WTC11 (cell line): Measurements from ENCODE around the gene FHOD3. TPM values are rescaled to one million over a fixed set of nuclear protein-coding genes. Genes with fewer than 3 reads are reported as not detected.

Source experiments
- ATAC-seq: fragments of 200-7000 bp; cut with Tn5 transposase; 2 replicates; pipeline ENCODE4 v1.10.0; 2021; ENCODE audit warnings: mild to moderate bottlenecking, moderate library complexity
- CTCF ChIA-PET: fragments of 300-600 bp; sonication (Branson Sonifier 250); formaldehyde crosslinking; loops from one replicate; lab custom pipeline; 2021; ENCODE audit warnings: antibody characterized with exemption; lab: Charles Lee
- POLR2A ChIA-PET: fragments of 350-600 bp; sonication (Branson Sonifier 250); formaldehyde crosslinking; loops from one replicate; lab custom pipeline; 2021; ENCODE audit warnings: antibody characterized with exemption; lab: Charles Lee
- DNase-seq: peaks from one replicate; pipeline ENCODE4 v3.0.0; 2021; ENCODE audit warnings: low spot score
- H3K27ac Mint-ChIP-seq: 2 replicates; pipeline ENCODE4 v1.8.0; 2021; ENCODE audit warnings: mixed read lengths
- H3K27me3 Mint-ChIP-seq: 2 replicates; pipeline ENCODE4 v1.8.0; 2021; ENCODE audit warnings: low read depth, mild to moderate bottlenecking, moderate library complexity, mixed read lengths
- H3K36me3 Mint-ChIP-seq: 2 replicates; pipeline ENCODE4 v1.8.0; 2021; ENCODE audit warnings: mixed read lengths
- H3K4me1 Mint-ChIP-seq: 2 replicates; pipeline ENCODE4 v1.8.0; 2022; ENCODE audit warnings: mixed read lengths
- H3K4me3 Mint-ChIP-seq: 2 replicates; pipeline ENCODE4 v1.8.0; 2021; ENCODE audit warnings: mild to moderate bottlenecking, moderate library complexity, mixed read lengths
- H3K9me3 Mint-ChIP-seq: 2 replicates; pipeline ENCODE4 v1.8.0; 2021; ENCODE audit warnings: mixed read lengths
- CBFB ChIP-seq: sonication (generic); formaldehyde crosslinking; IDR thresholded peaks from 2 replicates; pipeline ENCODE4 v1.8.1; 2022; ENCODE audit warnings: mild to moderate bottlenecking, low read depth, missing genetic modification reagents
- MXD4 ChIP-seq: fragments of 250-450 bp; sonication (Bioruptor Pico); IDR thresholded peaks from 2 replicates; pipeline ENCODE4 v1.8.0; 2021; ENCODE audit warnings: mild to moderate bottlenecking, moderate library complexity, borderline replicate concordance
- NFATC4 ChIP-seq: fragments of 250-450 bp; sonication (Bioruptor Pico); IDR thresholded peaks from 2 replicates; pipeline ENCODE4 v1.9.0; 2021; ENCODE audit warnings: mild to moderate bottlenecking
- SMAD3 ChIP-seq: sonication (generic); formaldehyde crosslinking; IDR thresholded peaks from 2 replicates; pipeline ENCODE4 v1.8.0; 2022; ENCODE audit warnings: missing genetic modification reagents, mild to moderate bottlenecking, borderline replicate concordance
- ZNF317 ChIP-seq: sonication (generic); formaldehyde crosslinking; IDR thresholded peaks from 2 replicates; pipeline ENCODE4 v1.8.1; 2023; ENCODE audit warnings: low read depth, mild to moderate bottlenecking, moderate library complexity, missing genetic modification reagents, borderline replicate concordance
- total RNA-seq: library from RNA; stranded (reverse); gene quantifications from 3 replicates; pipeline ENCODE4 v1.2.3, GENCODE V29; 2021
- TF ChIP-seq, protein P1 (sequence below): sonication (generic); formaldehyde crosslinking; IDR thresholded peaks from 2 replicates; pipeline ENCODE4 v1.8.0; 2023; ENCODE audit warnings: missing genetic modification reagents
- TF ChIP-seq, protein P2 (sequence below): fragments of 250-450 bp; sonication (Bioruptor Pico); IDR thresholded peaks from 2 replicates; pipeline ENCODE4 v1.9.0; 2021; ENCODE audit warnings: mild to moderate bottlenecking, borderline replicate concordance
- TF ChIP-seq, protein P3 (sequence below): sonication (generic); formaldehyde crosslinking; IDR thresholded peaks from 2 replicates; pipeline ENCODE4 v1.8.0; 2023; ENCODE audit warnings: mild to moderate bottlenecking, missing genetic modification reagents
- TF ChIP-seq, protein P4 (sequence below): fragments of 250-450 bp; sonication (Bioruptor Pico); conservative IDR thresholded peaks from 2 replicates; pipeline ENCODE4 v1.9.0; 2021; ENCODE audit warnings: mild to moderate bottlenecking
- TF ChIP-seq, protein P5 (sequence below): sonication (generic); formaldehyde crosslinking; IDR thresholded peaks from 2 replicates; pipeline ENCODE4 v1.8.1; 2023; ENCODE audit warnings: mild to moderate bottlenecking, moderate library complexity, missing genetic modification reagents
- TF ChIP-seq, protein P6 (sequence below): fragments of 250-450 bp; sonication (Bioruptor Pico); IDR thresholded peaks from 2 replicates; pipeline ENCODE4 v1.9.0; 2021; ENCODE audit warnings: mild to moderate bottlenecking
- TF ChIP-seq, protein P7 (sequence below): sonication (generic); formaldehyde crosslinking; IDR thresholded peaks from 2 replicates; pipeline ENCODE4 v1.8.0; 2022; ENCODE audit warnings: mild to moderate bottlenecking, missing genetic modification reagents
- TF ChIP-seq, protein P8 (sequence below): sonication (generic); formaldehyde crosslinking; IDR thresholded peaks from 2 replicates; pipeline ENCODE4 v1.8.1; 2022; ENCODE audit warnings: low read depth, mild to moderate bottlenecking, moderate library complexity, missing genetic modification reagents, borderline replicate concordance

Gene FHOD3
- total RNA-seq, 1 experiment from 2014 or later = 3.8 TPM

DNA sequence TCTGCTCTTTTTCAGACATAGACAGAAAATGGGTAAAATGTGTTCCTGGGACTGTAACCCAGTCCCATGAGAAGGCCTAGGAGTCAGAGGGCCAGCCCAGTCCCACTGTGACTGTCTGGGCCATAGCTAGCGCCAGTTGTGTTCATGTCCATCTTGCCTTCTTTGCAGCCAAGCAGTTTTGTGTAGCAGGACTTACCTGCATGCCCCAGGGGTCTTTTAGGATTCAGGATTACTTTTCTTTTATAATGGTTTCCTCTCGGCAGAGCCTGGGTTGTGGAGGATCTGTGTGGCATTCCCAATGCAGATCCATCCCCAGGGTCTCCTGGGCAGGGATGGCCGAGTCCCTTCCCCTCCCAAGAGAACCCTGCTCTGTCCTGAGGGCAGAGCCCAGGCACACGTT lies 90.8 kb downstream of the FHOD3 start:
- peak; percentile 30; the same call in 1 of the 2 replicates for ATAC-seq
- CTCF ChIA-PET = no interaction called here
- H3K4me3 Mint-ChIP-seq = no peak overlapping the region
- no peak for DNase-seq
- POLR2A ChIA-PET = no interaction called here
- H3K36me3 Mint-ChIP-seq = no peaks in the 10 kb centered on the region
- TF ChIP-seq, protein P1, sequence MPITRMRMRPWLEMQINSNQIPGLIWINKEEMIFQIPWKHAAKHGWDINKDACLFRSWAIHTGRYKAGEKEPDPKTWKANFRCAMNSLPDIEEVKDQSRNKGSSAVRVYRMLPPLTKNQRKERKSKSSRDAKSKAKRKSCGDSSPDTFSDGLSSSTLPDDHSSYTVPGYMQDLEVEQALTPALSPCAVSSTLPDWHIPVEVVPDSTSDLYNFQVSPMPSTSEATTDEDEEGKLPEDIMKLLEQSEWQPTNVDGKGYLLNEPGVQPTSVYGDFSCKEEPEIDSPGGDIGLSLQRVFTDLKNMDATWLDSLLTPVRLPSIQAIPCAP (CRISPR knock-in tag) = no peak
- TF ChIP-seq ZNF317 (CRISPR knock-in tag) = peak; percentile 77
- TF ChIP-seq MXD4 (CRISPR knock-in tag) = no peak
- no peak for TF ChIP-seq SMAD3
- H3K27ac Mint-ChIP-seq = no peak overlapping the region
- H3K9me3 Mint-ChIP-seq = no peaks in the 10 kb centered on the region
- H3K4me1 Mint-ChIP-seq = peaks cover 7% of the 10 kb centered on the region
- no peaks in the 10 kb centered on the region for H3K27me3 Mint-ChIP-seq

DNA sequence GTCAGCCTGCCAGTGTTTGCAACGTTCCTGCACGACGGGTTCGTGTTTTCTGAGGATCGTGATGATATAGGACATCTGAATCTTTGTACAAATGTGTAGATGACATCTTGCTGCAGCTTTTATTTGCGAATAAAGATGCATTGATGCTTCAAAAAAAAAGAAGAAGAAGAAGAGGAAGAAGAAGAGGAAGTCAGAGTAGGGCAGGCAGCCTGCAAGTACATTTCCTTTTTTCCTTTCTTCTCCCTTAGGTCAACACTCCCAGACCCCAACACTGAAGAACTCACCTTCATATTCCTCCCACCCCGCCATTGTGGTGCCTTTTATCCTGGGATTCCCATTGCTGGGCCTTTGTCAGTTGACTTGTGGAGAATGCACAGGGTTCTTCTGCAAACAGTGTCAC lies 91.5 kb downstream of the FHOD3 start:
- DNase-seq (no peak), ATAC-seq (no peak)
- no peak overlapping the region for H3K4me3 Mint-ChIP-seq
- H3K27ac Mint-ChIP-seq = no peak overlapping the region
- POLR2A ChIA-PET = no interaction called here
- TF ChIP-seq SMAD3 (no peak), CBFB (CRISPR knock-in tag) (no peak), NFATC4 (CRISPR knock-in tag) (no peak)
- TF ChIP-seq, protein P2, sequence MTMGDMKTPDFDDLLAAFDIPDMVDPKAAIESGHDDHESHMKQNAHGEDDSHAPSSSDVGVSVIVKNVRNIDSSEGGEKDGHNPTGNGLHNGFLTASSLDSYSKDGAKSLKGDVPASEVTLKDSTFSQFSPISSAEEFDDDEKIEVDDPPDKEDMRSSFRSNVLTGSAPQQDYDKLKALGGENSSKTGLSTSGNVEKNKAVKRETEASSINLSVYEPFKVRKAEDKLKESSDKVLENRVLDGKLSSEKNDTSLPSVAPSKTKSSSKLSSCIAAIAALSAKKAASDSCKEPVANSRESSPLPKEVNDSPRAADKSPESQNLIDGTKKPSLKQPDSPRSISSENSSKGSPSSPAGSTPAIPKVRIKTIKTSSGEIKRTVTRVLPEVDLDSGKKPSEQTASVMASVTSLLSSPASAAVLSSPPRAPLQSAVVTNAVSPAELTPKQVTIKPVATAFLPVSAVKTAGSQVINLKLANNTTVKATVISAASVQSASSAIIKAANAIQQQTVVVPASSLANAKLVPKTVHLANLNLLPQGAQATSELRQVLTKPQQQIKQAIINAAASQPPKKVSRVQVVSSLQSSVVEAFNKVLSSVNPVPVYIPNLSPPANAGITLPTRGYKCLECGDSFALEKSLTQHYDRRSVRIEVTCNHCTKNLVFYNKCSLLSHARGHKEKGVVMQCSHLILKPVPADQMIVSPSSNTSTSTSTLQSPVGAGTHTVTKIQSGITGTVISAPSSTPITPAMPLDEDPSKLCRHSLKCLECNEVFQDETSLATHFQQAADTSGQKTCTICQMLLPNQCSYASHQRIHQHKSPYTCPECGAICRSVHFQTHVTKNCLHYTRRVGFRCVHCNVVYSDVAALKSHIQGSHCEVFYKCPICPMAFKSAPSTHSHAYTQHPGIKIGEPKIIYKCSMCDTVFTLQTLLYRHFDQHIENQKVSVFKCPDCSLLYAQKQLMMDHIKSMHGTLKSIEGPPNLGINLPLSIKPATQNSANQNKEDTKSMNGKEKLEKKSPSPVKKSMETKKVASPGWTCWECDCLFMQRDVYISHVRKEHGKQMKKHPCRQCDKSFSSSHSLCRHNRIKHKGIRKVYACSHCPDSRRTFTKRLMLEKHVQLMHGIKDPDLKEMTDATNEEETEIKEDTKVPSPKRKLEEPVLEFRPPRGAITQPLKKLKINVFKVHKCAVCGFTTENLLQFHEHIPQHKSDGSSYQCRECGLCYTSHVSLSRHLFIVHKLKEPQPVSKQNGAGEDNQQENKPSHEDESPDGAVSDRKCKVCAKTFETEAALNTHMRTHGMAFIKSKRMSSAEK (CRISPR knock-in tag) = no peak
- TF ChIP-seq, protein P3, sequence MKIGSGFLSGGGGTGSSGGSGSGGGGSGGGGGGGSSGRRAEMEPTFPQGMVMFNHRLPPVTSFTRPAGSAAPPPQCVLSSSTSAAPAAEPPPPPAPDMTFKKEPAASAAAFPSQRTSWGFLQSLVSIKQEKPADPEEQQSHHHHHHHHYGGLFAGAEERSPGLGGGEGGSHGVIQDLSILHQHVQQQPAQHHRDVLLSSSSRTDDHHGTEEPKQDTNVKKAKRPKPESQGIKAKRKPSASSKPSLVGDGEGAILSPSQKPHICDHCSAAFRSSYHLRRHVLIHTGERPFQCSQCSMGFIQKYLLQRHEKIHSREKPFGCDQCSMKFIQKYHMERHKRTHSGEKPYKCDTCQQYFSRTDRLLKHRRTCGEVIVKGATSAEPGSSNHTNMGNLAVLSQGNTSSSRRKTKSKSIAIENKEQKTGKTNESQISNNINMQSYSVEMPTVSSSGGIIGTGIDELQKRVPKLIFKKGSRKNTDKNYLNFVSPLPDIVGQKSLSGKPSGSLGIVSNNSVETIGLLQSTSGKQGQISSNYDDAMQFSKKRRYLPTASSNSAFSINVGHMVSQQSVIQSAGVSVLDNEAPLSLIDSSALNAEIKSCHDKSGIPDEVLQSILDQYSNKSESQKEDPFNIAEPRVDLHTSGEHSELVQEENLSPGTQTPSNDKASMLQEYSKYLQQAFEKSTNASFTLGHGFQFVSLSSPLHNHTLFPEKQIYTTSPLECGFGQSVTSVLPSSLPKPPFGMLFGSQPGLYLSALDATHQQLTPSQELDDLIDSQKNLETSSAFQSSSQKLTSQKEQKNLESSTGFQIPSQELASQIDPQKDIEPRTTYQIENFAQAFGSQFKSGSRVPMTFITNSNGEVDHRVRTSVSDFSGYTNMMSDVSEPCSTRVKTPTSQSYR (CRISPR knock-in tag) = no peak
- TF ChIP-seq, protein P4, sequence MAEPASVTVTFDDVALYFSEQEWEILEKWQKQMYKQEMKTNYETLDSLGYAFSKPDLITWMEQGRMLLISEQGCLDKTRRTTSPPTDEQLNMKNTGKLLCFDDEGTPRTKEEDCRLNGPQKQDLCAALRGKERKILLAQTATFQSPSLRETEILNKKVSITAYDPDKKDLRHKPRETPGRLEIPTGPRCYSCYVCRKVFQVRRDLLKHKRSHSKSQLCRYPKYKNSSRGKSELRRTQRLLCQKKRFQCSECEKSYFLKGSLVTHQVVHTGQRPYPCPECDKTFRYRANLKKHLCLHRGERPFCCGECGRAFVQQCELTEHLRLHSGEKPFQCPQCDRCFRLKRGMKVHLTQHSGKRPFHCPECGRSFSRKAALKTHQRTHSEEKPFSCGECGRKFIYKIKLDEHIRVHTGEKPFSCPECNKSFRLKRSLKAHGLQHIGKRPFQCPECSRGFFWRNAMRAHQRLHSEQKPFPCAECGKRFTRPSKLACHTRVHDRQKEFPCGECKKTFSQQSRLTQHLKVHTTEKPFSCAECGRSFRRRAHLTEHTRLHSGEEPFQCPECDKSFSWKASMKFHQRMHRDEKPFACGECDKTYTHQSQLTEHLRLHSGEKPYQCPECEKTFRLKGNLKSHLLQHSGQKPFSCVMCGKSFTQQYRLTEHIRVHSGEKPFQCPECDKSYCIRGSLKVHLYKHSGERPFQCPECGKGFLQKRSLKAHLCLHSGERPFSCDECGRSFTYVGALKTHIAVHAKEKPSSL (CRISPR knock-in tag) = no peak
- TF ChIP-seq, protein P5, sequence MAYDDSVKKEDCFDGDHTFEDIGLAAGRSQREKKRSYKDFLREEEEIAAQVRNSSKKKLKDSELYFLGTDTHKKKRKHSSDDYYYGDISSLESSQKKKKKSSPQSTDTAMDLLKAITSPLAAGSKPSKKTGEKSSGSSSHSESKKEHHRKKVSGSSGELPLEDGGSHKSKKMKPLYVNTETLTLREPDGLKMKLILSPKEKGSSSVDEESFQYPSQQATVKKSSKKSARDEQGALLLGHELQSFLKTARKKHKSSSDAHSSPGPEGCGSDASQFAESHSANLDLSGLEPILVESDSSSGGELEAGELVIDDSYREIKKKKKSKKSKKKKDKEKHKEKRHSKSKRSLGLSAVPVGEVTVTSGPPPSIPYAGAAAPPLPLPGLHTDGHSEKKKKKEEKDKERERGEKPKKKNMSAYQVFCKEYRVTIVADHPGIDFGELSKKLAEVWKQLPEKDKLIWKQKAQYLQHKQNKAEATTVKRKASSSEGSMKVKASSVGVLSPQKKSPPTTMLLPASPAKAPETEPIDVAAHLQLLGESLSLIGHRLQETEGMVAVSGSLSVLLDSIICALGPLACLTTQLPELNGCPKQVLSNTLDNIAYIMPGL (CRISPR knock-in tag) = no peak
- TF ChIP-seq, protein P6, sequence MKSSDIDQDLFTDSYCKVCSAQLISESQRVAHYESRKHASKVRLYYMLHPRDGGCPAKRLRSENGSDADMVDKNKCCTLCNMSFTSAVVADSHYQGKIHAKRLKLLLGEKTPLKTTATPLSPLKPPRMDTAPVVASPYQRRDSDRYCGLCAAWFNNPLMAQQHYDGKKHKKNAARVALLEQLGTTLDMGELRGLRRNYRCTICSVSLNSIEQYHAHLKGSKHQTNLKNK (CRISPR knock-in tag) = no peak
- TF ChIP-seq, protein P7, sequence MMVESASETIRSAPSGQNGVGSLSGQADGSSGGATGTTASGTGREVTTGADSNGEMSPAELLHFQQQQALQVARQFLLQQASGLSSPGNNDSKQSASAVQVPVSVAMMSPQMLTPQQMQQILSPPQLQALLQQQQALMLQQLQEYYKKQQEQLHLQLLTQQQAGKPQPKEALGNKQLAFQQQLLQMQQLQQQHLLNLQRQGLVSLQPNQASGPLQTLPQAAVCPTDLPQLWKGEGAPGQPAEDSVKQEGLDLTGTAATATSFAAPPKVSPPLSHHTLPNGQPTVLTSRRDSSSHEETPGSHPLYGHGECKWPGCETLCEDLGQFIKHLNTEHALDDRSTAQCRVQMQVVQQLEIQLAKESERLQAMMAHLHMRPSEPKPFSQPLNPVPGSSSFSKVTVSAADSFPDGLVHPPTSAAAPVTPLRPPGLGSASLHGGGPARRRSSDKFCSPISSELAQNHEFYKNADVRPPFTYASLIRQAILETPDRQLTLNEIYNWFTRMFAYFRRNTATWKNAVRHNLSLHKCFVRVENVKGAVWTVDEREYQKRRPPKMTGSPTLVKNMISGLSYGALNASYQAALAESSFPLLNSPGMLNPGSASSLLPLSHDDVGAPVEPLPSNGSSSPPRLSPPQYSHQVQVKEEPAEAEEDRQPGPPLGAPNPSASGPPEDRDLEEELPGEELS (CRISPR knock-in tag) = no peak
- TF ChIP-seq, protein P8, sequence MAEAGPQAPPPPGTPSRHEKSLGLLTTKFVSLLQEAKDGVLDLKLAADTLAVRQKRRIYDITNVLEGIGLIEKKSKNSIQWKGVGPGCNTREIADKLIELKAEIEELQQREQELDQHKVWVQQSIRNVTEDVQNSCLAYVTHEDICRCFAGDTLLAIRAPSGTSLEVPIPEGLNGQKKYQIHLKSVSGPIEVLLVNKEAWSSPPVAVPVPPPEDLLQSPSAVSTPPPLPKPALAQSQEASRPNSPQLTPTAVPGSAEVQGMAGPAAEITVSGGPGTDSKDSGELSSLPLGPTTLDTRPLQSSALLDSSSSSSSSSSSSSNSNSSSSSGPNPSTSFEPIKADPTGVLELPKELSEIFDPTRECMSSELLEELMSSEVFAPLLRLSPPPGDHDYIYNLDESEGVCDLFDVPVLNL = no peak
- H3K9me3 Mint-ChIP-seq = peaks cover 5% of the 10 kb centered on the region
- CTCF ChIA-PET = no interaction called here
- H3K27me3 Mint-ChIP-seq = no peaks in the 10 kb centered on the region
- H3K4me1 Mint-ChIP-seq = peaks cover 7% of the 10 kb centered on the region
- H3K36me3 Mint-ChIP-seq = 0 out of 2 replicates have a peak, but pooled peaks cover under 1% of the 10 kb centered on the region
